Bronchial epithelial cell (primary cell): Measurements from ENCODE around the gene TMED9. TPM values are rescaled to one million over a fixed set of nuclear protein-coding genes. Genes with fewer than 3 reads are reported as not detected.
A peak's percentile ranks its signal among the peaks of the same experiment; 100 is the strongest.

Experiments
- DNase-seq: peaks from one replicate; pipeline ENCODE4 v3.0.0-alpha.2; 2010; ENCODE audit warnings: low read depth
- FAIRE-seq: peaks from 2 replicates; lab custom pipeline; 2011; peaks lifted over from hg19 to GRCh38; lab: Jason Lieb, UNC
- H3K27me3 ChIP-seq: 2 replicates; pipeline ENCODE4 v1.5.1; 2011; ENCODE audit warnings: low read length; ENCODE audit not compliant: control insufficient read depth, insufficient read depth
- H3K36me3 ChIP-seq: 2 replicates; pipeline ENCODE4 v1.5.1; 2011; ENCODE audit warnings: low read length; ENCODE audit not compliant: control insufficient read depth, insufficient read depth
- H3K4me3 ChIP-seq: 2 replicates; pipeline ENCODE4 v1.5.1; 2011; ENCODE audit warnings: mild to moderate bottlenecking, low read depth, low read length, control low read depth
- total RNA-seq: library from RNA; depleted of rRNA; stranded (reverse); fragments of >200 nt; gene quantifications from 2 replicates; pipeline ENCODE4 v1.2.1, GENCODE V29; 2014
- TF ChIP-seq, protein P1 (sequence below): IDR thresholded peaks from 2 replicates; pipeline ENCODE4 v1.5.1; 2011; ENCODE audit warnings: mild to moderate bottlenecking, moderate library complexity, low read length, control low read depth, inconsistent platforms; ENCODE audit not compliant: insufficient read depth, severe bottlenecking

Gene TMED9
- total RNA-seq, 1 donor from 2014 or later = 184 TPM

DNA sequence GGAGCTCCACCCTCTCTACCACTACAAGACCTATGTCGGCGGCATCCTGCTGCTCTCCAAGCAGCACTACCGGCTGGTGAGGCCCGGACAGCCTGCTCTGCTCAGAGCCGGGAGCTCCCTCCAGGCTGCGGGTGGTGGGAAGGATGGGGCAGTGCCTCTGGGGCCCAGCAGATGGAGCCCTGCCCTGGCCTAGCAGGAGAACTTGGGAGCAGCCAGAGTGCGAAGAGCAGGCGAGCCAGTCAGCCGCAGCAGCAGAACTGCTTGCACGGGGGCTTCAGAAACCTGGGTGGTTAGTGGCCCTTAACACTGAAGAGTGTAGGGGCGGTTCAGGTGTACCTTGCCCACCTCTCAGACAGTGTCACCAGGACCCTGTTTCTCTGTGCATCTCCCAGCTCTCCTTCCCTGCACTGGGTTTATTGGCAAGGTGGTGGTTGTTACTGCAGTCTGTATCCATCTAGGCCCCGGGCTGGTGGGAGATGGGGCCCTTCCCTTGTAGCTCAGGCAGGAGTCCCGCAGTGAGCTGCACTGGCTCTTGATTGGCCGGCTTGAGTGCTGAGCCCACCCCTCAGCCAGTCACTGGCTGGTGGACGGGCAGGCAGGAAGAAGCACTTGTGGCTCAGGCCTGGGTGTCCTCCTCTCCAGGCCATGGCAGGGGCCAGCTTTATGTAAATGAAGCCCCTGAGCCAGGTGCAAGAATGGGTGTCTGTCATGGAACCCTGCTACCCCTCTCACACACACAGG lies 15.6 kb downstream of the TMED9 start:
- H3K4me3 ChIP-seq = no peak overlapping the region
- H3K27me3 ChIP-seq = no peaks in the 10 kb centered on the region
- DNase-seq (peak; percentile 67), FAIRE-seq (no peak)
- peaks cover 9% of the 10 kb centered on the region for H3K36me3 ChIP-seq
- TF ChIP-seq, protein P1, sequence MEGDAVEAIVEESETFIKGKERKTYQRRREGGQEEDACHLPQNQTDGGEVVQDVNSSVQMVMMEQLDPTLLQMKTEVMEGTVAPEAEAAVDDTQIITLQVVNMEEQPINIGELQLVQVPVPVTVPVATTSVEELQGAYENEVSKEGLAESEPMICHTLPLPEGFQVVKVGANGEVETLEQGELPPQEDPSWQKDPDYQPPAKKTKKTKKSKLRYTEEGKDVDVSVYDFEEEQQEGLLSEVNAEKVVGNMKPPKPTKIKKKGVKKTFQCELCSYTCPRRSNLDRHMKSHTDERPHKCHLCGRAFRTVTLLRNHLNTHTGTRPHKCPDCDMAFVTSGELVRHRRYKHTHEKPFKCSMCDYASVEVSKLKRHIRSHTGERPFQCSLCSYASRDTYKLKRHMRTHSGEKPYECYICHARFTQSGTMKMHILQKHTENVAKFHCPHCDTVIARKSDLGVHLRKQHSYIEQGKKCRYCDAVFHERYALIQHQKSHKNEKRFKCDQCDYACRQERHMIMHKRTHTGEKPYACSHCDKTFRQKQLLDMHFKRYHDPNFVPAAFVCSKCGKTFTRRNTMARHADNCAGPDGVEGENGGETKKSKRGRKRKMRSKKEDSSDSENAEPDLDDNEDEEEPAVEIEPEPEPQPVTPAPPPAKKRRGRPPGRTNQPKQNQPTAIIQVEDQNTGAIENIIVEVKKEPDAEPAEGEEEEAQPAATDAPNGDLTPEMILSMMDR = peak; percentile 91

DNA sequence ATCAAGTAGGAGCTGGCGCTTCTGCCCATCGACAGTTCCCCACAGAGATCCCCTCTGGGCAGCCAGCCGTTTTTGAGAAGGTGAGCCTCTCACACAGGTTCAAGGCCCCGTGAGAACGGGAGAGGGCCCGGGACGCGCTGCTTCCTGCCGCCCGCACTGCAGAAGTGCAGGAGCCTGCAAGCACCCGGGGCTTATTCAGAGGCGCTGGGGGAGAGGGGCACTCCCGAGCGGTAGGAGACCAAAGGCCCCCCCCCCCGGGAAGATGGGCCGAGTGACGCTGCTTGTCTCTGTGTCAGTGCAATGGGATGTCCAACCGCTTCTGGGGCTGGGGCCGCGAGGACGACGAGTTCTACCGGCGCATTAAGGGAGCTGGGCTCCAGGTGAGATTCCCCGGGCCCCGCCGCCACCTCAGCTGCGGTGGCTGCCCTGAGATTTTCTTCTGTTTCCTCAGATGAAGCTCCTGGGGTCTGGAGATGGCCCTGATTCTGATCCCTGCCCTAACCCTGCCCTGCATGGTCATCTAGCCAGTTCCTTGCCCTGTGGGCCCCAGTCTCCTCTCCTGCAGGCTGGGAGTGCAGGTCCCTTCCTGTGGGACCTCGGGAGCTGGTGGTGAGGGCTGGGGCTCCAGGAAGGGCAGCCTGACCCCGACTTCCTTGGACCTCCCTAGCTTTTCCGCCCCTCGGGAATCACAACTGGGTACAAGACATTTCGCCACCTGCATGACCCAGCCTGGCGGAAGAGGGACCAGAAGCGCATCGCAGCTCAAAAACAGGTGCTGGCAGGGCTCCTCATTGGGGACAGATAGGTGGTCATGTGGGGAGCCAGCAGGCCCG lies 16.5 kb downstream of the TMED9 start:
- peaks cover 8% of the 10 kb centered on the region for H3K36me3 ChIP-seq

DNA sequence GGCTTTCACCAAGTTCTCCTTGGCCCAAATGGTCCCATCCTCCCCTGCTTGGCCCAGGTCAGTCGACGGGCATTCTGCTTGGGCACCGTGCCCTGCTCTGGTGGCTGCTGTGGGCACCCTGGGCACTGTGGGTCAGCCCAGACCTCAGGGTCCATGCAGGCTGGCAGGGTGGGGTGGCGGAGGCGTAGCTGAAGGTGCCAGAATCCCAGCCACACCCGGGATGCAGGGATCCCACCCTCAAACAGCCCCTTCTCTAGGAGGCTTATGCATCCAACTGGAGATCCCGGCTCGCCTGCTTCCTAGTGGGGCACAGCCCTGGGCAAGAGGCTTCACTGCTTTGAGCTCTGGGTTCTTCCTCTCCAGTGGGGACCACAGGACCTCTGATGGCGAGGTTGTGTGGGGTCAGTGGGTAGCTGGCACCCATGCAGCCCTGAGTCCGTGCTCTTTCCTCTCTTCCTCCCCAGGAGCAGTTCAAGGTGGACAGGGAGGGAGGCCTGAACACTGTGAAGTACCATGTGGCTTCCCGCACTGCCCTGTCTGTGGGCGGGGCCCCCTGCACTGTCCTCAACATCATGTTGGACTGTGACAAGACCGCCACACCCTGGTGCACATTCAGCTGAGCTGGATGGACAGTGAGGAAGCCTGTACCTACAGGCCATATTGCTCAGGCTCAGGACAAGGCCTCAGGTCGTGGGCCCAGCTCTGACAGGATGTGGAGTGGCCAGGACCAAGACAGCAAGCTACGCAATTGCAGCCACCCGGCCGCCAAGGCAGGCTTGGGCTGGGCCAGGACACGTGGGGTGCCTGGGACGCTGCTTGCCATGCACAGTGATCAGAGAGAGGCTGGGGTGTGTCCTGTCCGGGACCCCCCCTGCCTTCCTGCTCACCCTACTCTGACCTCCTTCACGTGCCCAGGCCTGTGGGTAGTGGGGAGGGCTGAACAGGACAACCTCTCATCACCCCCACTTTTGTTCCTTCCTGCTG lies 17.4 kb downstream of the TMED9 start:
- FAIRE-seq = no peak
- peaks cover 8% of the 10 kb centered on the region for H3K36me3 ChIP-seq
- no peak overlapping the region for H3K4me3 ChIP-seq
- DNase-seq = no peak
- TF ChIP-seq, protein P1 = no peak
- no peaks in the 10 kb centered on the region for H3K27me3 ChIP-seq

More for the DNA sequence above, 16.5 kb downstream of the TMED9 start:
- H3K4me3 ChIP-seq = no peak overlapping the region
- no peak for DNase-seq
- FAIRE-seq = no peak
- TF ChIP-seq, protein P1 = no peak
- H3K27me3 ChIP-seq = no peaks in the 10 kb centered on the region

DNA sequence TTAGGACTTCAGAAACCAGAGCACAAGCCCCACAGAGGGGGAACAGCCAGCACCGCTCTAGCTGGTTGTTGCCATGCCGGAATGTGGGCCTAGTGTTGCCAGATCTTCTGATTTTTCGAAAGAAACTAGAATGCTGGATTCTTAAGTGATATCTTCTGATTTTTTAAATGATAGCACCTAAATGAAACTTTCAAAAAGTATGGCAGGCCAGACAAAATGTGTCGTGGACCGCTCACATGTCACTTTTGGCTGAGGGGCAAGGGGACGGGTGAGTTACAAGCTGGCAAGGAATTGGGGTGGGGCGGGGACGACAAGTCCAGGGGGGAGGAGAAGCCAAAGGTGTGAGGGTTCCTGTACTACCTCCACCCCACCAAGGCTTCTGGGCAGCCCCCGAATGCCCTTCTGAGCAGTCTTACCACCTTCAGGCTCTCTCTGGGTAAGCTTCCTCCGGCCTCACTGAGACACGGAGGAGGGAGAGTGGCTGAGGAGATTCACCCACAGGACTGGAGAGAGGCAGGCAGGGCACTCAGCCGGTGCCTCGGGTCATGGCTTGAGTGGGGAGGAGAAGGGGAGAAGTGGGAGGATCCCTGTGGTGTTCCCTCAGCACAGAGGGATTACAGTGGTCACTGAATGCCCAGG lies 18.2 kb downstream of the TMED9 start:
- H3K4me3 ChIP-seq = no peak overlapping the region
- TF ChIP-seq, protein P1 = no peak
- peaks cover 8% of the 10 kb centered on the region for H3K36me3 ChIP-seq
- FAIRE-seq (no peak), DNase-seq (no peak)
- H3K27me3 ChIP-seq = no peaks in the 10 kb centered on the region
